Neural progenitor cell (in vitro differentiated cells): ENCODE measurements around the gene NPEPL1.
"Not testable (repeated sequence)": the region's sequence is repeated elsewhere in the genome, so short reads cannot be mapped to it uniquely, and the experiment has no call there.

Experiments
- CTCF ChIP-seq: fragments of 200-600 bp; sonication (generic); IDR thresholded peaks from 2 replicates; pipeline ENCODE4 v1.5.1; 2017; ENCODE audit warnings: antibody characterized with exemption, mild to moderate bottlenecking
- EZH2 ChIP-seq: fragments of 200-600 bp; sonication (generic); IDR thresholded peaks from 2 replicates; pipeline ENCODE4 v1.6.1; 2017; ENCODE audit warnings: antibody characterized with exemption, mild to moderate bottlenecking, moderate library complexity

GRCh38 chr20:58648502-58648825 lies 44.1 kb upstream of the NPEPL1 start:
- not testable (repeated sequence) for TF ChIP-seq EZH2, CTCF
